Kidney capillary endothelial cell (primary cell): ENCODE data around the gene ST3GAL4.

Experiments
- DNase-seq: peaks from one replicate; pipeline ENCODE4 v3.0.0-alpha.2; 2018; ENCODE audit warnings: low spot score

Gene ST3GAL4

GRCh38 chr11:126331286-126331685, 24.2 kb upstream of the ST3GAL4 start:
- no peak for DNase-seq

DNA sequence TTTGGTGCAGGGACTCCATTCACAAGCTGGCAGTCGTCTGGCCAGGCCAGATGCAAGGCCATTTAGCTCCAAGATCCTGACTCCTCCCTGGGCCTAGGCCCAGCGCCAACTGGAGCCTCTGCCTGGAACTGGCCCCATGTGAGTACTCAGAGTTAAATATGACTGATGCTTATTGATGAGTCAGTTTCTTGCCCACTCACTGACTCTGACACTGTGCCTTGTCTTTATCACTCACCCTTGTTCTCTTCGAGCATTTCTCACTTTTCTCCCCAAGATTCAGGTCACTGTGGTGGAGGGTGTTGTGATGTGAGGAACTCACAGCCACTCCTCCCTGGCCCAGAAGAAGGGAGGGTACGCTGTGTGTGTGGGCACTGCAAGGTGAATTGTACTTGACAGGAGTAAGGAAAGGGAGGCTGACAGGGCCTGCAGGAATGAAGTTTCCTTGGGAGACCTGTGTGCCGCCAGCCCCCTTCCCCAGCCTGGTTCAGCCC, 23.2 kb upstream of the ST3GAL4 start:
- DNase-seq, result no peak

DNA sequence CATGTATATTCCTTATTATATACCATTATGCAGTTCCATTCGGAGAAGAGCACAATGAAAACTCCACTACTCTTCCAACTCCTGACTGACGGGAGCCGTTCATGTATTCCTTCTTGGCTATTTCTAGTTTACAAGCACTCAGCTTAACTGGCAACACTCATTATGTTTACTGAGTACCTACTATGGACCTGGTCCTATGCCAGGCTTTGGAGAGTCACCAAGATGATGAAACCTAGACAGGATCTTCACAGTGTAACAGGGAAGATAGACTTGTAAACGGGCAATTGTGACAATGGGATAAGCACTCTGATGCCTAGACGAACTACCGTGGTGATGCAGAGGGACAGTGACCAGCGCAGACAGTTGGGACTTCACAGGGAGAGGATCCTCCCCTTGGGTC, 22.3 kb upstream of the ST3GAL4 start:
- no peak for DNase-seq

- DNase-seq, result no peak
Observed at GRCh38 chr11:126334659-126335462, 20.6 kb upstream of the ST3GAL4 start.

DNA sequence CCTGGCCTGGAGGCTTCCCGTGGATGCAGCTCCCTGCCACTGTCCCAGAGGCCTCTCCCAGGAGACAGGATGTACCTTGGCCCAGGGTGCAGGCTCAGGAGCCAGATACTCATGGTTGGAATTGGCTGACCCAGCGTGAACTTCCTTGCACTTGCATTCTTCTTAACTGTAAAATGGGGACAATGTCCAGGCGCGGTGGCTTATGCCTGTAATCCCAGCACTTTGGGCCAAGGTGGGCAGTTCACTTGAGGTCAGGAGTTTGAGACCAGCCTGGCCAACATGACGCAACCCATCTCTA, 20.1 kb upstream of the ST3GAL4 start:
- DNase-seq, result no peak

DNA sequence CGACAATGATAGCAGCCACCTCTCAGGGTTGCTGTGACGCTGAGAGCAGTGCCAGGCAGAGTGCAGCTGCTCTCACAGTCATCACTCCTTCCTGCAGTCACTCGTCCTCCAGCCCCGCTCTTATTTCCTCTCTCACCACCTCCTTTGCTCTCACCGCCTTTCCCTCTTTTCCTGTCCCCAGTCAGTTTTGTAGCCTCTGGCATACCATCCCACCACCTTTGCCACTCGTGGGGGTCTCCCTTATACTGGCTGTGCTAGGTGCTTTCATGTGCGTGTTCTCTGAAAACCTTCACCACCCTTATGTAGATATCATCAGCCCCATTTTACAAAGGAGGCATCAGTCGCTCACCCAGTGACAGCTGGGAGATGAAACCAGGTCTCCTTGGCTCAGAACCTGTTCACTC, 19.3 kb upstream of the ST3GAL4 start:
- no peak for DNase-seq

DNA sequence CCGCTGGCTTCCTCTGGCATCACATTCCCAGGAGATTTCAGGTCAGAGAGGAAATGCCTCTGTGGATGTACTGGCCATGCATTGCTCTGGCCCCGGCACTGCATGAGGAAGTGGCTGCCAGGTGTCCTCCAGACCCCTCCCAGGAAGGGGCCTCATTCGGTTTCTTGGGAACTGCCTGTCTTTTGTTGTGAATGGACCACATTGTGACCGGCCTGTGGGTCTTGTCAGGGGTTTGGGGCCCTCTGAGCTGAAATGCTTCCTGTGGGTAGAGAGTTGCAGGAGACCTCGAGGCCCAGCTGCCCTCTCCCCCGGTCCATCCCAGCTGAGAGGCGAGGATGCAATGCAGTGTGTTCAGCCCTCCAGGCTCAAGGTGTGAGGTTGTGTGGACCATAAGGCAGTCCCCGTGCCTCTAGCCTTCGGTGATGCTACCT, 18.8 kb upstream of the ST3GAL4 start:
- DNase-seq, result peak; percentile 80

DNA sequence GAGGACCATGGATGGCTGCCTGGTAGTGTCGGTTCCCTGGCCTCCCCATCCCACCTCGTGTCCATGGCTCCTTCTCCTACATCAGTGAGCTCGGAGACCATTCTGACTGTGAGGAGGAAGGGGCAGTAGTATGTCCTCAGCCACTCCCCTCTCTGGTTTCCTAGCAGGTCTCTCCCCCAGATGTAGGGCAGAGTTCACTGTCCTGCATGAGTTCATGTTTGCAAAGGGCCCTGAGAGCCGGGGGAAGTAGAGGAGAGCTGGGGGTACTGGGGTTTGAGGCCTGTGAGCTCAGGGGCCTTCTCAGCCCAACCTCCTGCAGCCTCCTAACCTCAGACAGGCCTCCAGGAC, 18.4 kb upstream of the ST3GAL4 start:
- DNase-seq, result no peak

DNA sequence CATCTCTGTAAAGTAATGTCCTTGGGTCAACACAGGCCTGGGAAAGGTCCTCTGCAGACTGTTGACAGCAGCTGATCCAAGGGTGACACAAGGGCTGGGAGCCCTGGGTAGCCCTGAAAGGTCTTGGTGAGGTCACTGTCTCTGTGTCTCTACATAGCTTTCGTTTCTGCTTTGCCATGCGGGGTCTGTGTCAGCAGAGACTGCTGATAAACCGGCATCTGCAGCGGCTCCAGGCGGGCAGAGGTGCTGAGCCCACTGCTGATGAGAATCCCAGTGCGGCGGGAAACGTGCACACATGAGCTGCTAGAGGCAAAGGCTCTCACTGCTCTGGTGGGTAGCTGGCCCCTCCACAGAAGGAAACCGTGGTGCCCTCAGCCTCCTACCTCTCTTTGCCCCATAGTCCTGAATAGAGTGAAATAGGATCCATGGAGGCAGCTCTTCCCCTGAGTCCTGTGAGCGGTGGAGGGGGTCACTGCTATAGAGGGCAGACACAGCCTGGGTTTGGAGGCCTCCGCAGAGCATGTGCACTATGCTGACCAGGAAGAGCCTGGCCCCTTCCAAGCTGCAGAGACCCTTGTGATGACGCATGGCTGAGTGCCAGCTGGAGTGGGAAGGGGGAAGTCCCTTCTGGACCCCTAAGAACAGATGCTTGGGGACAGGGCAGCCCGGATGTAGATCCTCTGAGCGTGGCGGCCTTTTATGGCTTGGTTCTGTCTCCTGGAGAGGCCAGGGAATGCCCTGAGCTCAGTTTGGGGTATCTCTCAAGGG, 17.8 kb upstream of the ST3GAL4 start:
- no peak for DNase-seq

- DNase-seq, result no peak
Observed at GRCh38 chr11:126338346-126339055, 17.0 kb upstream of the ST3GAL4 start.

DNA sequence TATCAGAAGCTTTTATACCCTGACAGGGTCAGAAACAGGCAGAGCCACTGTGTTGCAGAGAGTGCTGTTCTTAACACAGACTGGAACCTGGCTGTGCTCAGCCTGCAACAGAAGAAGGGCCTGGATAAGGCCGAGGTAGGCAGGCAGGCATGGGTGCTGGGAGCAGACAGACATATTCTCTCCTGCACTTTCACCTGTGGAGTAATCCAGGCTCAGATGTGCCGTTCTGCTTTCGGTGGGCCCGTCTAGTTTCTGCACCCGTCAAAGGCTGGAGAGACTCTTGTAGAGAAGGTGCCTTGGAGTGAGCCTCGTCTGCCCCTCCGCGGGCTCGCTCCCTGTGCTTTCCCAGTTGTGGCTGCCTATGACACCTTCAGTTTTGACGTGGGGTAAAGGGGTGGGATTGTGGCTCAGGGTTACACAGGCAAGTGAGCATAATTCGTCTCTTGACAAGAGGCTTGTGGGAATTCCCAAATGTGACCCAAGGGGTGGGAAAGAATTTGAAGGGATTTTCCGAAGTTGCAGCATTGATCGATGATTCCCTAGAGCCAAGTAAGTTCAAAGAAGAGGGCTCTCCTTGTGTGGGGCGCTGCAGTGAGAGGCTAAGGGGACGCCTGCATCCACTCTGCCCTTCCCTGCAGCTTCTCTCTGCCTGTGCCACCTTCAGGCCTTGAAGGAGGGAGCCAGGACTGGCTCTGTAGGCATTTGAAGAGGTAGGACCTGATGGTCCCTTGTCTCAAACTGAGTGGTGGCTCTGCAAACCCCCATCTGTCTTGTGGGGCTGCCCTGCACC, 16.2 kb upstream of the ST3GAL4 start:
- no peak for DNase-seq

DNA sequence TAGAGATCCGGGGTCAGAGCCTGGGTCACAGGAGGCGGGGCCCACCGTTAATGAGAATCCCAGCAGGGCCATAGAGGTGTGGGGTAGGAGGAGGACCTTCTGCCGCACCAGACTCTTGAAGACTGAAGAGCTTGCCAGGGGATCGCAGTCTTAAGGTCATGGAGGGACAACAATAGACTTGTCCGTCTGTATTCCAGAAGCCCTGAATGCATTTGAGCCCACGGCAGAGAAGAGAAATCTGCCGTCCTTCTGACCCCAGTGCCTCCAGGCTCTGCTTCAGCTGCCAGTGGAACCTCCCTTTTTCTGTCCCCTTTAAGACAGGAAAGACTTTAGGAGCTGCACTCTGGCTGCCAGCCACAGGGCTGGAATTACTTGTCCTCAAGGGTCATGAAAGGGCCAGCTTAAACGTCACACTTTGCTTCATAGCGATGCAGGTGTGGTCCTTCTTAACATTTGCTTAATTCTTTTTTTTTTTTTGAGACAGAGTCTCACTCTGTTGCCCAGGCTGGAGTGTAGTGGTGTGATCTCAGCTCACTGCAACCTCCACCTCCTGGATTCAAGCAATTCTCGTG, 15.5 kb upstream of the ST3GAL4 start:
- DNase-seq, result no peak

GRCh38 chr11:126340960-126341606, 14.4 kb upstream of the ST3GAL4 start:
- DNase-seq, result no peak

DNA sequence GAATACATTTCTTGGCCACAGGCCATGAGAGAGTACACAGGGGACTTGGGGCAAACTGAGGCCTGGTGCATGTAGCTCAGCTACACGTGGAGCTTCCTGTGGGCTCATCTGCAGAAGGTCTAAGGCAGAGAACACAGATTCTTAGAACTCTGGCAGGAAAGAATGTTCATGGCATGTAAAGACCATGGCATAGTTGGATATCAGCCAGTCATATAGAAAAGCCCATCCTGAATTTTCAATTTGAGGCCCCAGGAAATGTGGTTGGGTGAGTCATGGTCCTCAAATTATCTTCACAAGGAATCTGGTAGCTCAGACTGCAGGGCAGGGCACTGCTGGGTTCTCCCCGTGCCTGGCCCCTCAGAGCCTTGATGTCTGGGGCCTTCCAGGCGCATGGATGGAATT, 13.7 kb upstream of the ST3GAL4 start:
- peak; percentile 77 for DNase-seq

GRCh38 chr11:126343051-126343450, 12.4 kb upstream of the ST3GAL4 start:
- DNase-seq, result no peak

DNA sequence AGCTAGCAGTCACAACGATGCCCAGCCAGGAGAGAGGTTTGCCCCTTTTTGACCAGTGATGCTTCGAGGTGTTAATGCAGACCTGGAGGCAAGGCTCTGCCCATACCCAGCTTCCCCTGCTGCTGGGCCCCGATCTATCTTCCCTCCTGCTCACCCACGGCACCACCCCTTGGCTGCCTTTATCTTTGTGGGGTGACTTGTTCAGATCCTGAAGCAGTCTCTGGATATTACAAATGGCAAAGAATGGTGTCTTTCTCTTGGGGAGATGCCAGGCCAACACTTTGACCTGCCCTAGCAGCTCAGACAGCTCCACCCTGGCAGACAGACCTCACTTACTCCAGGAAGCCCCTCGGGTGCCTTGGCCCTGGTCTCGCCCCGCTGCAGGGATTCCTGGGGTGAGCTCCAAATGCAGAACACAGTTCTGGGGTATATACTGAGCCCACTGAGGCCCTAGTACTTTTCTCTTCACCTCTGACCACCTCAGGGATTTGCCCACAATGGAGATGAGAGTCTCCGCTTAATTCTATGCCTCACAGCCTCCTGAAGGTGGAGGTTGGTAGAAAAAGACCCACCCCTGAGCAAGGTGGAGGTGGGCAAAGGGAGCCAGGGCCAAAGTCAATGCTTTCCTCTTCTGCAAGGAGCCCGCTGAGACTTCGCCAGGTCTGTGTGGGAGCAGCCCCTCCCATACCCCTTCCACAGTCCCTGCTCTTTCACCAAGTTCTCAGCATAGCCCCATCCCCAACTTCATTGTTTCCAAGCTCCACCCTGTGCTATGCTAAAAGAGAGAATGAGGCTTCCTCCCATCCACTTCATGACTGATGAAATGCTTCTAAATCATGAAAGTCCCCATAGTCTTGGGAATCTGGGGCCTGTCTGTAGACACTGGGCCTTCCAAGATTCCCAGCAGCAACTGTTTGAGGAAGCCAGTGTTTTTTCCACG, 11.1 kb upstream of the ST3GAL4 start:
- DNase-seq, result no peak

GRCh38 chr11:126345283-126345682, 10.2 kb upstream of the ST3GAL4 start:
- DNase-seq, result no peak

DNA sequence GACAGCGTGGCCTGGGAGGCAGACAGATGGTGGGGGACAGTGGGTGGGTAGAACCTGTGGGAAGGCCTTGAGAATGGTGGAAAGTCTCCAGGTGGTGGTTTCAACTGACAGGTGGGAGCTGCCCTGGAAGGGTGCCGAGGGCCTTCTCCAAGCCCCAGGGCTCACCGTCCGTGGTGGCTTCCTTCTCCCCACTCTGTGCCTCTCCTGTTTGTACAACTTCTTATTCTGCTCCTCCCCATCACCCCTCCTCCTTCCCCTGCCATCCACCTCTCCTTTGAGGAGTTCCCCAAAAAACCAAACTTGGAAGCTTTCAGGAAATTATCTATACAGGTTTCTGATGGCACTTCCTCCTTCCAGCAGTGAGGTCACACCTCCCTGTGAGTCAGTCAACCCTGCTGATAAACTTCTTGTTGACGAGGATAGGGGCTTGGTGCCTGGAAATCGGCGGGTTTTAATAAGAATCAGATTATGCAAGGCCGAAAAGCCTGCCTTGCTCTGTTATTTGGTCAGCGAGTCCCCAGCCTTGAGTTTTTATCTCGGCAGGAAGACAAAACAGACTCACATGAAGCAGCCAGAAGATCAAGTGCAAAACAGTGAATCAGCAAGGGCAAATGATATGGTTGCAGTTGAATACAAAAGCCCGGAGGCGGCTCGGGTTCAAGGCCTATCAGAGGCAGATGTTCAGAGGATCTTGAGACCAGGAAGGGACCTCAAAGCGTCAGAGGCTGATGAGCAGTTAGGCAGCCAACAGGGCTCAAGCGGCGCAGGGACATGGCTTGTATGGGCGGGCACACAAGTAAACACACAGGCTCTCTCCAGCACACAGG, 9.5 kb upstream of the ST3GAL4 start:
- peak; percentile 58 for DNase-seq

DNA sequence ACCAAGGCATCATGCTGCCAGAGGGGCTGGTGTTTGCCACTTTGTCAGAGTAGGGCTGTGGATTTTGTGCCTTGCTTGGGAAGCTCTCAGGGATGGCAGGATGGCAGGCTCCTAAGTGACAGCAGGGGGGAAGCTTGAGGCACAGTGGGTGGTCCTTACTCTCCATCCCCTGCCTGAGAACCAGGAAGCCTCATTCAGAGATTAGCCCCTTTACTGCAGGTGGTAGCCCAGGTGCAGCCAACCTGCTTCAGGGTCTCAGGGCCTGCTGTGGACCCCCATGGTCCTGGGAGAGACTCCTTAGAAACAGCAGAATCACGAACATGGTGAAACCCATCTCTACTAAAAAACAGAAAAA, 8.9 kb upstream of the ST3GAL4 start:
- no peak for DNase-seq
